HFF-Myc (cell line): Measurements from ENCODE around the gene ELF3.
"Not testable (repeated sequence)": the region's sequence is repeated elsewhere in the genome, so short reads cannot be mapped to it uniquely, and the experiment has no call there.

Experiments used
- DNase-seq: peaks from one replicate; pipeline ENCODE4 v3.0.0-alpha.2; 2011; ENCODE audit warnings: low read depth; ENCODE audit errors: extremely low read depth
- H3K4me3 ChIP-seq: replicated peaks from 2 replicates; pipeline ENCODE4 v1.5.1; 2011; ENCODE audit warnings: low read depth, mild to moderate bottlenecking, control low read depth, low read length
- TF ChIP-seq, protein P1 (sequence below): IDR thresholded peaks from 2 replicates; pipeline ENCODE4 v1.5.1; 2012; ENCODE audit warnings: mild to moderate bottlenecking, low read depth, low read length, control low read depth; ENCODE audit errors: missing control alignments

The ELF3 gene

DNA sequence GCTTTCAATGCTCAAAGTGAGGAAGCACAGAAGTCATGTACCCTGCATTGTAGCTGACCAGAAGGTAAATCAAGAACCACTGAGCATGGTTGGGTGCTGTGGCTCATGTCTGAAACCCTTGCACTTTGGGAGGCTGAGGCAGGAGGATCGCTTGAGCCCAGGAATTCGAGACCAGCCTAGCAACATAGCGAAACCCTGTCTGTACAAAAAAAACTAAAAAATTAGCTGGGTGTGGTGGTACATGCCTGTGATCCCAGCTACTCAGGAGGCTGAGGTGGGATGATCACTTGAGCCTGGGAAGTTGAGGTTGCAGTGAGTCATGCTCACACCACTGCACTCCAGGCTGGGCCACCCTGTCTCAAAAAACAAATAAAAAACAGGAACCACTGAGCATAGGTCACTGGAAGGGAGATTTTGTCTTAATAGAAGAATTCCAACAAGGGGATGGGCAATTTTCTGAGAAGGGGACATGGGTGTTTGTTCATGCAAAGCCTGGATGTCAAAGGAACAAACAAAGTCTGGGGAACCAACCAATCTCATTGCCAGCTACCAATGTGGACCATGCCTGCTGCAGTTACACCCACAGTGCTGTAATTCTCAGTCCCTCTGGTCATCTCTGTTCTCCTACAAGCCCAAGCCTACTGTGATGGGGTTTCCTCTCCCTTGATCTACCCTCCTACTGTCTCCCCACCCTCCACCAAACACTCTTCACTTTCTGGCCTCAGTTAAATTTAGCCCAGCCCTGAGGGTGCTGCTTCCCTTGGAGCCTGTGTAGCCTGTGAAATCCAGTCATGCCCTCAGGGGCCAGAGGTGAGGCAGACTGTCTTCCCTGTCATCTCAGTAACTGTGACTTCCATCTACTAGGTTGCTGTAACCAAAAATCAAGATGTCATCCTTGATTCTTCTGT is 47.9 kb downstream of the ELF3 start:
- no peak for DNase-seq
- H3K4me3 ChIP-seq: no peak overlapping the region
- TF ChIP-seq, protein P1, sequence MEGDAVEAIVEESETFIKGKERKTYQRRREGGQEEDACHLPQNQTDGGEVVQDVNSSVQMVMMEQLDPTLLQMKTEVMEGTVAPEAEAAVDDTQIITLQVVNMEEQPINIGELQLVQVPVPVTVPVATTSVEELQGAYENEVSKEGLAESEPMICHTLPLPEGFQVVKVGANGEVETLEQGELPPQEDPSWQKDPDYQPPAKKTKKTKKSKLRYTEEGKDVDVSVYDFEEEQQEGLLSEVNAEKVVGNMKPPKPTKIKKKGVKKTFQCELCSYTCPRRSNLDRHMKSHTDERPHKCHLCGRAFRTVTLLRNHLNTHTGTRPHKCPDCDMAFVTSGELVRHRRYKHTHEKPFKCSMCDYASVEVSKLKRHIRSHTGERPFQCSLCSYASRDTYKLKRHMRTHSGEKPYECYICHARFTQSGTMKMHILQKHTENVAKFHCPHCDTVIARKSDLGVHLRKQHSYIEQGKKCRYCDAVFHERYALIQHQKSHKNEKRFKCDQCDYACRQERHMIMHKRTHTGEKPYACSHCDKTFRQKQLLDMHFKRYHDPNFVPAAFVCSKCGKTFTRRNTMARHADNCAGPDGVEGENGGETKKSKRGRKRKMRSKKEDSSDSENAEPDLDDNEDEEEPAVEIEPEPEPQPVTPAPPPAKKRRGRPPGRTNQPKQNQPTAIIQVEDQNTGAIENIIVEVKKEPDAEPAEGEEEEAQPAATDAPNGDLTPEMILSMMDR: no peak

DNA sequence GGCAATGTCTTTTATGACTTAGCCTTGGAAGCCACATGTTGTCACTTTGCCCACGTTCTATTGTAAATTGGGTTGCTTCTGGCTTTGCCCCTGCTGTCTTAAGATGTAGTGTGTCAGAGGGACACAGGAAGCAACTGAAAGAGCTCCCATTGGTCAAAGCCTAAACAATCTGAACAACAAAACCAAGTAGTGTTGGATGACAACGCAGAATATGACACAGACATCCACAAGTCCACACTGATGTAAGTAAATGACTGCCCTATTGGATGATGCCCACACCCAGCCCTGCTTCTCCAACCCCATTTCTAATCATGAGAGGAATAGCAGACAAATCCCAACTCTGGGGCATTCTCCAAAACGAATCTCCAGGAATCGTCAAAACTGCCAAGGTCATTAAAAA is 50.7 kb downstream of the ELF3 start:
- TF ChIP-seq, protein P1: no peak
- no peak for DNase-seq
- no peak overlapping the region for H3K4me3 ChIP-seq

DNA sequence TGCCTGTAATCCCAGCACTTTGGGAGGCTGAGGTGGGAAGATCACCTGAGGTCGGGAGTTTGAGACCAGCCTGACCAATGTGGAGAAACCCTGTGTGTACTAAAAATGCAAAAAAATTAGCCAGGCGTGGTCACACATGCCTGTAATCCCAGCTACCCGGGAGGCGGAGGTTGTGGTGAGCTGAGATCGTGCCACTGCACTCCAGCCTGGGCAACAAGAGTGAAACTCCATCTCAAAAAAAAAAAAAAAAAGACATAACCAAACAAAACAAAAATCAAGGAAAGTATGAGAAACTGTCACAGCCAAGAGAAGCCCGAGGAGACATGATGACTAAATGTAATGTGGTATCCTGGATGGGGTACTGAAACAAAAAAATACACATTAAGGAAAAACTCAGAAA is 51.4 kb downstream of the ELF3 start:
- not testable (repeated sequence) for H3K4me3 ChIP-seq, DNase-seq

DNA sequence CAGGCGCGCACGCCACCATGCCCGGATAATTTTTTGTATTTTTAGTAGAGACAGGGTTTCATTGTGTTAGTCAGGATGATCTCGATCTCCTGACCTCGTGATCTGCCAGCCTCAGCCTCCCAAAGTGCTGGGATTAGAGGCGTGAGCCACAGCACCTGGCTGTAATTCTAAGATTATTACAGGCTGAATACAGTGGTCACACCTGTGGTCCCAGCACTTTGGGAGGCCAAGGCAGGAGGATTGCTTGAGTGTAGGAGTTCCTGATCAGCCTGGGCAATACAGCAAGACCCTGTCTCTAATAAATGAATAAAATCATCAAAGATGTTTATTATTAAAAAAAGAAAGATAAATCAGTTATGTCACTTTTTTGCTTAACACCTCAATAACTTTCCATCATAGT is 52.2 kb downstream of the ELF3 start:
- DNase-seq: not testable (repeated sequence)

DNA sequence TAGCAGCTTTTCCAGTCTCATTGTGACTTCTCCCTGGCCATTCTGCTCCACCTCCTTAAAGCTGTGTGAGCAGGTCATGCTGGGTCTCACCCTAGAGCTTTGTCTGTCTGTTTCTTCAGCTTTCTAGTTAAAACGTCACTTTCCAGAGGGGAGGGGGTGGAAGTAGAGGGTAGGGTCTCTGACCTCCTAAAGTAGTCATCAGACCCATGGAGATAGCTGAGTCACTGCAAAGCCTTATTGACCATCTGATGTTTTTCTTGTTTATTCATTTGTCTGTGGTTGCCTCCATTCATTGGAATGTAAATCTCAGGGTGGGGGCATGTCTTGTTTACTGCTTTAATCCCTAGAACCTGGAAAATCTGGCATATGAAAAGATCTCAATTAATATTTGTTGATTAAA is 52.7 kb downstream of the ELF3 start:
- TF ChIP-seq, protein P1: no peak
- H3K4me3 ChIP-seq: no peak overlapping the region
- DNase-seq: no peak

More for the DNA sequence above, 52.2 kb downstream of the ELF3 start:
- H3K4me3 ChIP-seq: not testable (repeated sequence)

DNA sequence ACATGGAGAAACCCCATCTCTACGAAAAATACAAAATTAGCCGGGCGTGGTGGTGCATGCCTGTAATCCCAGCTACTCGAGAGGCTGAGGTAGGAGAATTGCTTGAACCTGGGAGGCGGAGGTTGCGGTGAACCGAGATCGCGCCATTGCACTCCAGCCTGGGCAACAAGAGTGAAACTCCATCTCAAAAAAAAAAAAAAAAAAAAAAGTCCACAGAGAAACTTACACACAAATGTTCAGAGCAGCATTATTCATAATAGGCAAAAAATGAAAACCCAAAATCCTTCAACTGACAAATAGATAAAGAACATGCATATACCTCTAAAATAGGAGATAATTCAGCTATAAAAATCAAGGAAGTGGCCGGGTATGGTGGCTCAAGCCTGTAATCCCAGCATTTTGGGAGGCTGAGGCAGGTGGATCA is 54.5 kb downstream of the ELF3 start:
- not testable (repeated sequence) for H3K4me3 ChIP-seq, DNase-seq
